Measurements from ENCODE around the gene MYADML2. TPM values are rescaled to one million over a fixed set of nuclear protein-coding genes. Genes with fewer than 3 reads are reported as not detected.

The MYADML2 gene
- total RNA-seq, 2 experiments from 2014 or later, result 0.19 TPM; not detected in 1

DNA sequence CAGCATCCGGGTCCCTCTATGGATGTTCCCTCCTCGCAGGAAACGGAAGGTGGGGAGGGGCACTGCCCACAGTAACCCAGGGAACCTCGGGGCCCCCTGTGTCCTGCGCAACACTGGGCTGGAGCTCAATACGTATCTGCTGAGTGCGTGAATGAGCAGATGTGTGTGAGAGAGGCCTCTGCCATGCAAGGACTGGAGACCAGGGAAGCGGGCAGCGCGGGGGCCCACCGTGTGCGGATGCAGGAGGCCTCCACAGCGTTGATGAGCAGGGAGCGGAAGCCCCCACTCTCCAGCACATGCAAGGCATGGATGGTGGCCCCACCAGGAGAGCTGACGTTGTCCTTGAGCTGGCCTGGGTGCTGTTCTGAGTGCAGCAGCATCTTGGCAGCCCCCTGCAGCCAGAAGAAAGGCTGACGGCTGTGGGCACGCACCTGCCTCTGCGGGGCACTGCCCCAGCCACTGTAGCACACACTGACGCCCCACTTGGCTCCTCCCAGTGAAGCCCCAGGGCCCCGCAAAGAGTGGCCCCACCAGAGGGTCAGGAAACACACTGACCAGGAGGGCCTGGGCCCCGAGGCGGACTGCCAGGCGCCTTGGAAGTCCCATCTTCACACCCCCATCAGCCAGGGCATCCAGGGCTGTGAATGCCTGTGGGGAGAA is 12.8 kb downstream of the MYADML2 start:
- BruUV-seq (replicated peaks), result no TSS peak
- ChIA-PET CTCF (ENCODE audit: unreplicated experiment) (interaction anchor here (1.1 kb wide), 1 partner anchor 88 kb away, joined by 3 read pairs; the partner anchor contains the start of genes CENPX and LRRC45), POLR2A (interaction anchor here (0.5 kb wide), 2 partner anchors 33 to 56 kb away, joined by 3 to 5 read pairs; no protein-coding TSS in a partner anchor)
- DNase-seq (ENCODE audit: low spot score), result no peak
- H3K27ac ChIP-seq (ENCODE audit: low read depth, low read length, poor library complexity, severe bottlenecking), result no peak overlapping the region
- peaks cover 6% of the 10 kb centered on the region; the same call in 1 of the 2 replicates for H3K79me2 ChIP-seq (ENCODE audit: insufficient read depth, low read depth, low read length)
- no peaks in the 10 kb centered on the region for H3K9me2 ChIP-seq (ENCODE audit: insufficient read depth, low read length)
- no peak overlapping the region for H2AFZ ChIP-seq (ENCODE audit: low read length)
- H3K9me3 ChIP-seq (ENCODE audit: low read length), result no peaks in the 10 kb centered on the region
- no peak overlapping the region for H3K4me3 ChIP-seq (ENCODE audit: low read depth, low read length, poor library complexity, severe bottlenecking)
- no peak for TF ChIP-seq EZH2phosphoT487 (IDR thresholded peaks at IDR 0.05; ENCODE audit: borderline replicate concordance, low read depth, low read length)
- TF ChIP-seq, protein P1, sequence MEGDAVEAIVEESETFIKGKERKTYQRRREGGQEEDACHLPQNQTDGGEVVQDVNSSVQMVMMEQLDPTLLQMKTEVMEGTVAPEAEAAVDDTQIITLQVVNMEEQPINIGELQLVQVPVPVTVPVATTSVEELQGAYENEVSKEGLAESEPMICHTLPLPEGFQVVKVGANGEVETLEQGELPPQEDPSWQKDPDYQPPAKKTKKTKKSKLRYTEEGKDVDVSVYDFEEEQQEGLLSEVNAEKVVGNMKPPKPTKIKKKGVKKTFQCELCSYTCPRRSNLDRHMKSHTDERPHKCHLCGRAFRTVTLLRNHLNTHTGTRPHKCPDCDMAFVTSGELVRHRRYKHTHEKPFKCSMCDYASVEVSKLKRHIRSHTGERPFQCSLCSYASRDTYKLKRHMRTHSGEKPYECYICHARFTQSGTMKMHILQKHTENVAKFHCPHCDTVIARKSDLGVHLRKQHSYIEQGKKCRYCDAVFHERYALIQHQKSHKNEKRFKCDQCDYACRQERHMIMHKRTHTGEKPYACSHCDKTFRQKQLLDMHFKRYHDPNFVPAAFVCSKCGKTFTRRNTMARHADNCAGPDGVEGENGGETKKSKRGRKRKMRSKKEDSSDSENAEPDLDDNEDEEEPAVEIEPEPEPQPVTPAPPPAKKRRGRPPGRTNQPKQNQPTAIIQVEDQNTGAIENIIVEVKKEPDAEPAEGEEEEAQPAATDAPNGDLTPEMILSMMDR (conservative IDR thresholded peaks at IDR 0.05; ENCODE audit: low read length), result no peak
- H3K36me3 ChIP-seq (ENCODE audit: insufficient read depth, low read length), result peaks cover 30% of the 10 kb centered on the region
- no peak overlapping the region for H3K4me2 ChIP-seq (ENCODE audit: low read length)
- peaks cover 23% of the 10 kb centered on the region for H3K4me1 ChIP-seq (ENCODE audit: insufficient read depth, low read length, poor library complexity, severe bottlenecking)
- intact Hi-C loops (cut with micrococcal nuclease; ENCODE audit: unreplicated experiment), result no loop called here
- no peaks in the 10 kb centered on the region for H4K20me1 ChIP-seq (ENCODE audit: insufficient read depth, low read length)

DNA sequence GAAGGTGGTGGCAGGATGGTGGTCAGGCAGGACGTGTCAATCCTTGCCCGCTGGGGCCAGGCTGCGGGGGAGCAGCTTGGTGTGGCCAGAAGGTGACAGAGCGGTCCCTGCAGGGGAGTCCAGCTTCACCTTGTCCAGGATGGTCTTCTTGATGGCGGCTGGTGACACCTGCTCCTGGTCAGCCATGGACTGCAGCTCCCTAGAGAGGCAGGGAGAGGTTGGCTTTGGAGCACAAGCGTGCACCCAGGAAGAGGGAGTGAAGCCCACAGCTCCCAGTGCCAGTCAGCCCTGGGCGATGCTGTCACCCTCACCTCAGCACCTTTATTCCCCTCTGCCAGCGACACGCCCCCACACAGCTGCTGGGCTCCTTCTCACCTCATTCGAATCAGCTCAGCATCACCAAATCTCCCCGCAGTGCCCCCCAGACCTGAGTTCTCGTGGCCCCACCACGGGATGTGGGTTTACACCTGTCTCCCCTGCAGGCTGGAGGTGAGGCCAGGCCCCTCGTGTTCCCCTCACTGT is 13.8 kb downstream of the MYADML2 start:
- no peak for DNase-seq (ENCODE audit: low spot score)
- TF ChIP-seq, protein P1 (conservative IDR thresholded peaks at IDR 0.05; ENCODE audit: low read length), result no peak
- TF ChIP-seq EZH2phosphoT487 (IDR thresholded peaks at IDR 0.05; ENCODE audit: borderline replicate concordance, low read depth, low read length), result no peak
- H3K79me2 ChIP-seq (ENCODE audit: insufficient read depth, low read depth, low read length), result peaks cover 6% of the 10 kb centered on the region; the same call in 1 of the 2 replicates
- H3K36me3 ChIP-seq (ENCODE audit: insufficient read depth, low read length), result peaks cover 30% of the 10 kb centered on the region
- peaks cover 29% of the 10 kb centered on the region for H3K4me1 ChIP-seq (ENCODE audit: insufficient read depth, low read length, poor library complexity, severe bottlenecking)
- no peak overlapping the region for H3K4me3 ChIP-seq (ENCODE audit: low read depth, low read length, poor library complexity, severe bottlenecking)
- BruUV-seq (replicated peaks), result no TSS peak
- POLR2A ChIA-PET, result interaction anchor here (0.5 to 0.6 kb wide), 2 partner anchors 34 to 121 kb away, joined by 3 read pairs; no protein-coding TSS in a partner anchor
- H3K27ac ChIP-seq (ENCODE audit: low read depth, low read length, poor library complexity, severe bottlenecking), result no peak overlapping the region
- CTCF ChIA-PET (ENCODE audit: unreplicated experiment), result no interaction called here
- H3K9me3 ChIP-seq (ENCODE audit: low read length), result no peaks in the 10 kb centered on the region
- intact Hi-C loops (cut with micrococcal nuclease; ENCODE audit: unreplicated experiment), result no loop called here
- no peaks in the 10 kb centered on the region for H4K20me1 ChIP-seq (ENCODE audit: insufficient read depth, low read length)
- no peak overlapping the region for H2AFZ ChIP-seq (ENCODE audit: low read length)
- H3K4me2 ChIP-seq (ENCODE audit: low read length), result no peak overlapping the region
- H3K9me2 ChIP-seq (ENCODE audit: insufficient read depth, low read length), result no peaks in the 10 kb centered on the region
